ENCODE results near the gene KRT34.
"Not testable (repeated sequence)": the region's sequence is repeated elsewhere in the genome, so short reads cannot be mapped to it uniquely, and the experiment has no call there.

Gene KRT34

DNA sequence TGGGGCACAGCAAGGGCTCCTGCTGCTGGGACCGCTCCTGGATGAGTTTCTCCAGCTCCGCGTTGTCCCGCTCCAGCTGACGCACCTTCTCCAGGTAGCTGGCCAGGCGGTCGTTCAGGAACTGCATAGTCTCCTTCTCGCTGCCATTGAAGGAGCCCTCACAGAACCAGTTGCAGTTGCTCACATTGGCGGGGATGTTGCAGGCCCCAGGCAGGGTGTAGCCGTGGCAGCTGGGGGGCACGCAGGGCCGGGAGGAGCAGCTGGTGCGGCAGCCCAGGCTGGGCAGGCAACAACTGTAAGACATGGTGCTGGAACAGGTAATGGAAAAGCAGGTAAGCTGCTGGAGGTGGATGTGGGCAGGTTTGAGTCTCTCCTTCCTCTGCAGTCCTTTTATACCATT lies at the start of gene KRT34:
KRT34 (minus strand) TSS at position 364 of the 400 bp plus-strand sequence; CDS start at position 304, 60 bp downstream.
- DNase-seq (ENCODE audit: low read depth in 3 of 3, low spot score in 1 of 3) = not testable (repeated sequence)

DNA sequence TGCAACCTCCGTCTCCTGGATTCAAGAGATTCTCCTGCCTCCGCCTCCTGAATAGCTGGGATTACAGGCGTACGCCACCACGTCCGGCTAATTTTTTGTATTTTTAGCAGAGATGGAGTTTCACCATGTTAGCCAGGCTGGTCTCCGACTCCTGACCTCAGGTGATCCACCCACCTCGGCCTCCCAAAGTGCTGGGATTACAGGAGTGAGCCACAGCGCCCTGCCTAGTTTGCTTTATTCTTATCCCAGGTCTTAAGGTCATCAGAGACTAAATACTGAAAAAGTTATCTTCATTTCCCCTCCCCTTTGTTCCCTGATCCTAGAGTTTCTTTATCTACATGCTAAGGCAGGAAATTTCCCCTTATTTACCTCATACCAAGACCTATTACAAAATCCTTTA lies 48.3 kb upstream of the KRT34 start:
- not testable (repeated sequence) for DNase-seq (ENCODE audit: low read depth in 3 of 3, low spot score in 1 of 3)

DNA sequence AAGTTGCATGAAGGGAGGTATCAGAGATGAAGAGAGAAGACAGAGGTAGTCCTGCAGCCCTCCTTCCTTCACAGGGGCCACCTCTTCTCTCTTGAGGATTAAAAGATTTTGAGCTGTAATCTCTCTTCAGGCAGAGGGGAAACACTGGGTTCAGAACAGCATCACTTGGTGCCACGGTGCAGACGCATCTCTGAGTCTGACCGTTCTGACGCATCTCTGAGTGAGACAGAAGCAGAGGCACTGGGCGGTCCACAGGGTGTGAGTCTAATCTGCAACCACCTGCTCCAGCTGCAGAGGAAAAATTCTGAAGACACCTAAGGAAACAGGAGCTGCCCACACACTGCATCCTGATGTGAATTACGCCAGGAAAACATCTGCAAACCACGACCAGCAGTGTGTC lies 47.6 kb upstream of the KRT34 start:
- DNase-seq (ENCODE audit: low read depth in 3 of 3, low spot score in 1 of 3) = no peak

DNA sequence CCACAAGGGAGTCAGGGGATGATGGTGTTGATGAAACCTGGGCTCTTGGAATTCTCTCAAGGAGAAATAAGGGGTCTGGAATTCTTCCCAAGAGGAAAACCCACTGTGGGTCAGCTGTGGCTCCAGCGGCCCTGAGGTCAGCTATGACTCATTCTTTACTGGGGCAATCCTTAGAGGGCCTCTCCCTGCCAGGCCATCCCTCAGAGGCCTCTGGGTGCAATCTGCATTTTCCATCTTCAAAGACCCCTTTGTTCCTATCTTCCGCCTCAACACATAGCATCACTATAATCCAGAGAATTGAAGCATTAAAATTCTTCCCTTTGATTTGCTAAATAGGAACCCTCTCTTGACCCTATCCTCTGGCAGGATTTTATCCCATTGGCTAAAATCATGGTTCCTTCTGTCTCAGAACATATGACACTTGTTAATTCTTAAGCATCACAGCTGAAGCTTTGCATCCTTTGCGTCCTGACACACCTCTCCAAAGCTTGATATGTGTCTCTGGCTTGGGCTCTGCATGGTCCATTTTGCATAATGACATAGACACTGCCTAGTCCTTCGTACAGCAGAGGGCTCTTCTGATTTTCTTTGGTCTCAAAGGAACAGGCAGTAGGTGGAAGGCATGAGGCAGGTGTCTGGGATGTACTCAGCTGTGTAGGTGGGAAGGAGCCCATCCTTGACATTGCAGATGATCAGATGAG lies 46.6 kb upstream of the KRT34 start:
- DNase-seq (ENCODE audit: low read depth in 3 of 3, low spot score in 1 of 3) = no peak

DNA sequence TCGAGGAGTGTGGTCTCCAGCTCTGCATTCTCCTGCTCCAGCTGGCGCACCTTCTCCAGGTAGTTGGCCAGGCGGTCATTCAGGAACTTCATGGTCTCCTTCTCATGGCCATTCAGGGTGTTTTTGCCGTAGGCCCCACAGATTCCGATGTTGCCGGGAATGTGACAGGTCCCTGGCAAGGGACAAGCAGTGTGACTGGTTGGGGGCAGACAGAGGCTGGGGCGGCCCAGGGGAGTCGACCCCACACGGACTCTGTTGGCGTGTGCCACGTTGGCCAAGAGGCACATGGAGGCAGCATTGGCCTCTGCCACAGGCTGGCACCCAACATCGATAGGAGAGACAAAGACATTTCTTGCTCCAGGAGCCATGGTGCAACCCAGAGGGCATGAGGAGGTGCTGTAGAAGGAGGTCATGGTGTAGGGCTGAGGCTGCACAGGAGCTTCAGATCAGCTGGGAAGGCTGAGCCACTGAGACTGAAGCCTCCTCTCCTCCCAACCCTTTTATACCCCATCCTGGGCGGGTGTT lies 42.1 kb upstream of the KRT34 start, which contains the start of gene KRT37:
KRT37 (minus strand) TSS at position 475 of the 525 bp plus-strand sequence; CDS start at position 413, 62 bp downstream.
- no peak for DNase-seq (ENCODE audit: low read depth in 3 of 3, low spot score in 1 of 3)

DNA sequence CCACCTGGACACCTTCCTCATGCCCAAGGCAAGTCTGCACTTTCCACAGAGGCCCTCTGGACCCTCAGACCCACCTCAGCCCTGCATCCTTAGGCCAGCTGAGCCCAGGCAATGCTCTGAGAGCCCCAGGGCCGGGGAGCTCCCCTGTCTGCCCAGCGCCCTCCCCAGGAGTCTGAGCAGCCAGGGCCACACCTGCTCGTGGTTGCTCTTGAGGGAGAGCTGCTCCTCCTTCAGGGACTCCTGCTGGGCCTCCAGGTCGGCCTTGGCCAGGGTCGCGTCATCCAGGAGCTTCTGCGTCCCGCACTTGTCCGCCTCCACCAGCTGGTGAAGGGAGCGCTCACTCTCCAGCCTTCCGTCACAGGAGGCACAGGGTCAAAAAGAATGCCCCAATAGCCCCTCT lies 40.5 kb upstream of the KRT34 start:
- not testable (repeated sequence) for DNase-seq (ENCODE audit: low read depth in 3 of 3, low spot score in 1 of 3)

DNA sequence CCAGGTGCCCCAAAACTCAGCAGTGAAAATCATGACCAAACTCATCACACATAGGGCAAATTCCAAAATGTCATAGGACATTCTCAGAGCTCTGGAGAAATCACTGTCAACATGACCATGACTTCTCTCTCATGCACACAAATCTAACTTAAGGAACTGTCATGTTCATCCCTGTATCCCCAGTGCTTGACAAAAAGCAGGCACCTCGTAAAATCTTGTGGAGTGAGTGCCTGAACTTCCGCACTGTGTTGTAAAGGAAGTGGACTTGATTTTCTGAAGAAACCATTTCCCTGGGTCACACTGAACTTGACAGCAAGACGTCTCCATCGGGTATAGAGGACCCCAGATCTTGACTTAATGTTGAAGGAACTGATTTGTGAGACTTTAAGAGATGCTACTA lies 39.5 kb upstream of the KRT34 start:
- DNase-seq (ENCODE audit: low read depth in 3 of 3, low spot score in 1 of 3) = no peak

DNA sequence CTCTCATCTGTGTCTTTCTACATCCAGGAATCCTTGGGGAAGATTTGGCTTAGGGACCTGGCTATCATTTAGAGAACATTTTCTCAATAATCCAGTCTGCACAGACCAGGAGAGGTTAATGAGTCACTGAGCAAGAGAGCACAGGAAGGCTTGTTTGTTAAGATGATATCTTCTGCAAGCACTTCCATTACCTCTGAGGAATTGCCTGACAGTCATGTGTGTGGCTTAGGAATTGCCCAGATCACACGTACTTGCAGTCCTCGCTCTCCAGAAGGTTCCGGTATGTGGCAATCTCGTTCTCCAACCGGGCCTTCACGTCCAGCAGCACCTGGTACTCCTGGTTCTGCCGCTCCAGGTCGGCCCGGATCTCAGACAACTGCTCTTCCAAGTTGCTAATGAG lies 39.0 kb upstream of the KRT34 start:
- DNase-seq (ENCODE audit: low read depth in 3 of 3, low spot score in 1 of 3) = no peak

DNA sequence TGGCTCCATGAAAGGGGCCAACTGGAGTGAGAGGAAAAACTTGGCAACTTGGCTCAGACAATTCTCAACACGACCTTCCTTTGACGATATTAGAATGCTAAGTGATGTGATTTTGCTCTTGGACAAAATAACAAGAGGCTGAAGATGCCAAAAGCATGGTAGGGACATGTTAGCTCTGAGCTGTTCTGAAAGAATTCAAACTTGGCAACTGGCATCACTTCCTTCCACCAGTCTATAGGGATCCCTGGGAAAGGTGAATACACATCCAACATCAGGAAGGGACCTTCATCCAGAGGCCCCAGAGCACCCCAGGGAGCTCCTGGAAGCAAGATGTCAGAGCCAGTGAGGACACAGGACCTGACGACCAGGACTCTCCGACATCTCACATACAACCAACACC lies 38.0 kb upstream of the KRT34 start:
- DNase-seq (ENCODE audit: low read depth in 3 of 3, low spot score in 1 of 3) = no peak

DNA sequence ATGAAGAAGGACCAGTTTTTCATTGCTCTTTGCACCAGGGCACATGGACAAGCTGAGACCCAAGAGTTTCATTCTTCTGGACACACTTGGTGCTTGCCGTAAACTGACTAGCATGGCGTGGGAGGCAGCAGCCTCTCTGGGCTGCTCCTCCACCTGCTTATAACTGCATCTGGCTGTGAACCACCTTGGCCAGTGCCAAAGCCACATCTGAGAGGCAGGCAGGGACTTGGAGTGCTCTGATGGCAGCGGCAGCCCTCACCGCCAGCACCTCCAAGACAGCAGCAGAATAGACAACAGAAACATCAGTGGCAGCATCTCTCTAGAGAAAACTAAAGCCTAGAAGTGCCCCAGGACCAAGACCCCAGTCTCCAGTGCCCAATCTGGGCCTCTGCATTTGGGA lies 37.6 kb upstream of the KRT34 start:
- no peak for DNase-seq (ENCODE audit: low read depth in 3 of 3, low spot score in 1 of 3)

DNA sequence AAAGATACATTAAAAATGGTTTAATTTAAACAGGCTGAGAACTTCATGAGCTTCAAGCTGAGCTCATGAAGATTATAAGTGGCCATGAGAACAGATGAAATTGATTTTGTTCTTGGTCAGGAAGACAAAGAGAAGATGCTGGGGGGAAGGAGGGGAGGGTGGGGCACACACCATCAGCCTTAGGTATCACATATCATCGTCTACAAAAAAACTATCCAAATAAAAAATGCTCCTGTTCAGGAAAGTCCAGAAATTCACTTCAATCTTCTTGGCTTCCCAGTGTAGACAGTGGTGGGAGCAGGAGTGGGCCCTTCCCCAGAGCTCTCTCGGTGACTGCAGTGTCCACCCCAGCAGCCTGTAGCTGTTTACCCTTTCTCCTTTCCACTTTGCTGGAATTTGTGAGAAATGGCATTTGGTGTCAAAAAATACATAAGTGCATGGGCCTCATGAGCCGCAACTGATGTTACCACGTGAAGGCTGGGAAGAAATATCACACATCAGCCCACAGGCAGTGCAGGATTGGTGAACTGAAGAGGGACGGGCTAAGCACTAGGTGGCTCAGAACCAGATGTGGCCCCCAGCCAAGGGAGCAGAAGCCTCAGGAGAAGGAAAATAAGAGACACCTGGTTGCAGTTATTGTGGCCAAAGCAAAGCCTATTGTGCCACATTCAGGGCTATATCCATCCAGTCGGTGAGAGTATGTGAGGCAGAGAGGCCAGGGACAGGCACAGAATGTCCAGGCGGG lies 36.2 kb upstream of the KRT34 start:
- DNase-seq (ENCODE audit: low read depth in 3 of 3, low spot score in 1 of 3) = no peak

DNA sequence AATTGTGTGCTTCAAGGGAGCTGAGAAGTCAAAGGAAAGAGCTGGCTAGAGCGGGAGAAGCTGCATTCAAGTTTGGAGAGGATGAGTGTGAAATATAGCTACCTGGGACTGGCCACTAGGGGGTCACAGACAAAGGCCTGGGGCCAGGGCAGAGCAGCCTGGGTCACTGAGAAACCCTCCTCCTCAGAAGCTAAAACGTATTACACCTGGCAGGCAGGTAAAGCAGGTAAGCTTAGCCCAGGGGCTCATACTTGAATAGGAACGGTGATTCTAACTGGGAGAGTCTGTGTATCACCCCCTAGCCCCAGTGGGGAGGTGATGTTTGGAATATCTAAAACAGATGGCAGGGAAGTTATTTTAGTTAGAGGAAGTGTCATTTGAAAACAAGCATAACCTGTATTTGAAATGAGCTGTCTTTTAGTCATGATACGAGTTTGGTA lies 35.5 kb upstream of the KRT34 start:
- no peak for DNase-seq (ENCODE audit: low read depth in 3 of 3, low spot score in 1 of 3)

DNA sequence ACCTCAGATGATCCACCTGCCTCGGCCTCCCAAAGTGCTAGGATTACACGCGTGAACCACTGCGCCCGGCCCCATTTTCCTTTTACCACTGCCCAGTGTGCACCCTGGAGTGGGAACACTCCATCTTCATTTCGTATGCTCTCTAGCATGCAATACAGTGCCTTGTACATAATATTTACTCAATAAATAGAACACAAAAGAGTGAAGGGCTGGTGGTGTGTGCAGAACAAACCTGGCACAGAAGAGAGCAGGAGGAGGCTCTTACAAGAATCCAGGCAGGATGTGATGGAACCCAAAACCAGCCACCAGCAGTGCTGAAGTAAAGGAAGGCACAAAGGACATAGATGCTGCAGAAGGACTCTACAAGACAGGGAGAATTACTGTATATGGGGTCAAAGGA lies 35.0 kb upstream of the KRT34 start:
- DNase-seq (ENCODE audit: low read depth in 3 of 3, low spot score in 1 of 3) = no peak

DNA sequence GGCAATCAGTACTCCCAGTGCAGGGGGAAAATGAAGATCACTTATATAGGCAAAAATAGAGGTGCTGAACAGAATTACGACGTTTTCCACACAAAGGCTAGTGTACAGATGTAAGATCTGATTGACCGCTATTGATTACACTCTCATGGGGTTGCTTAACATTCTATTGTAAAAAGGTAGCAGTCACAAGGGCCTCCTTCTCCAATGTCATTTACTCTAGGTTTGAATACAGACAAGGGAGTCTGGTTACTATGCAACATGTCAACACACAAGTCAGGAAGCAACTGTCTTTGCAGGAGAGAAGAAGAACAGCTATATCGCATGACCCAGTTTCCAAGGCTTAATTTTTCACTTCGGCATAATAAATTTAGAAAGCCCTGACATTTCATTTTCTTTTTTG lies 34.4 kb upstream of the KRT34 start:
- DNase-seq (ENCODE audit: low read depth in 3 of 3, low spot score in 1 of 3) = no peak

DNA sequence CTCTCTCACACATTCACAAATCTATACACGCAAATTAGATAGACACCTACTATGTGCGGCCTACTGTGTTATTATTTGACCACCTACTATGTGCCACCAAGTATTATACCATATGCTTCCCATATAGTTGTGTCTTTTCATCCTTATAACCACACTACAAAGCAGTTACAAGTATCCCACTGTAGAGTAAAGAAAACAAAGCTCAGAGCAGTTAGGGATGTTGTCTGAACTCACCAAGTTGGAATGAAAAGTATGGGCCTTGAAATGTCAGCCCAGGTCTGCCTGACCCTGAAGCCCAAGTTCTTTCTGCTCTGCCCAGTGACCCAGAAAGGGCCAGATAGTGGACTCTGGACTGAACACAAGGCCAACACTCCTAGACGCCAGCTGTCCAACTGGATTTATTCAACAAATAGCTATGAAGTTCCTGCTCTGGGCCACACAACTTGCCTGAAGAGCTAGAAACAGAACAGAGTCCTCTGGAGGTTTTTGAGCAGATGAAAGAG lies 33.8 kb upstream of the KRT34 start:
- DNase-seq (ENCODE audit: low read depth in 3 of 3, low spot score in 1 of 3) = no peak

DNA sequence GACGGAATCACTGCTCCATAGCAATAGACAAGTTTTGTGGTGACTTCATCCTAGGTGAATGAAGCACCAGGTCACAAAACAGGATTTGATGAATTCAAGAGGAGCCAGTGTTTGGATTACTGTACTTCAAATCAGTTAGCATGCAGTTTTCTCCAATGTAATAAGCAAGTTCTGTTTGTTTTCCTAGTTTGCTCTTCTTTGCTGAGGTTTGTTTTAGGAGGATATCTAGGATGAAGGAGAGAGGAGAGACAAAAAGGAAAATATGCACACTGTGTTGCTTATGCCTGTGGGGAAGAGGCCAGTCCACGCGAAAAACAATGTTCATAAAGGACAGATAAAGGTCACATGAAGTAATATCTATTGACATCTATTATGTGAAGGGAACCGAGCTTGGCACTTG lies 33.3 kb upstream of the KRT34 start:
- DNase-seq (ENCODE audit: low read depth in 3 of 3, low spot score in 1 of 3) = no peak

DNA sequence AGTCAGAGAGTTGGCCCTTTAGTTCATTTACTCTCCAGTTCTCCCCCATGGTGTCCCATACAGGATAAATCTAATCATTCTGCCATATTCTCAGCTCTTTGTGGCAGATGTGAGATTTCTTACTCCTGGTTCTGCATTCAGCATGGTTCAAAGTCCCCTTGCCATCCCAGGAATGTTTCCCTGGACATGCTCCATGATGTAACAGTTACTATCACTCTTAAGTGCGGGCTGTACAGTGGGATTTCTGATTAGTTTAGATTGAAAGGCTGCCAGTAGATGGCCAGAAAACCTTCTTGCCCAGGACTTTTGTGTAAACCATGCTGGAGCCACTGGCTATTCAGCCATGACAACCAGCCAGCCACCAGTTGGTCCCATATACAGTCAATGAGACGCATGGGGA lies 31.9 kb upstream of the KRT34 start:
- DNase-seq (ENCODE audit: low read depth in 3 of 3, low spot score in 1 of 3) = no peak

DNA sequence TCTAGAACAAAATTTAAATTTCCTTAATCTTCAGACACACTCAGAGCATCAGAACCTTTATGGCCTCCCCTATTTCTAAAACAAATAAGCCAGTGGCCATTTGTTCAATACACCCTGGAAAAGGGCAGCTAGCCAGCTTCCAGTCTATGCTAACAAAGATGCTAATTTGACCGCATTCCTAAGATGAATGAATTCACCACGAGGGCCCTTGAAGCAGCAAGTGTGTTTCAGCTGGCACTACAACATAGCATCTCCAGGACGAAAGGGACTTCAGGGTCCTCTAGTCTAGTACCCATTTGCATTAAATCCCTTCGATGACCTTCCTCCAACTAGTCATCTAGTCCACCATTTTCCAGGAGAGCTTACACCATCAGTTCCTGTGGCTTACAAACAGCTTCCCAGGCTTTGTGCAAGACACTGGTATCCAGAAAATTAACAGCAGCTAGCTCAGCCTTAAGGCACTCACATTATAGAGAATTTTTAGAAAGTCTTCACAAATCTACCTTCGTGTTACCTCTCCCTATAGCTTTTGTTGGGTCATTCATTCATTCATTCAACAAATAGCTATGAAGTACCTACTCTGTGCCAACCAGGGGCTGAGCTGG lies 31.3 kb upstream of the KRT34 start:
- DNase-seq (ENCODE audit: low read depth in 3 of 3, low spot score in 1 of 3) = no peak

DNA sequence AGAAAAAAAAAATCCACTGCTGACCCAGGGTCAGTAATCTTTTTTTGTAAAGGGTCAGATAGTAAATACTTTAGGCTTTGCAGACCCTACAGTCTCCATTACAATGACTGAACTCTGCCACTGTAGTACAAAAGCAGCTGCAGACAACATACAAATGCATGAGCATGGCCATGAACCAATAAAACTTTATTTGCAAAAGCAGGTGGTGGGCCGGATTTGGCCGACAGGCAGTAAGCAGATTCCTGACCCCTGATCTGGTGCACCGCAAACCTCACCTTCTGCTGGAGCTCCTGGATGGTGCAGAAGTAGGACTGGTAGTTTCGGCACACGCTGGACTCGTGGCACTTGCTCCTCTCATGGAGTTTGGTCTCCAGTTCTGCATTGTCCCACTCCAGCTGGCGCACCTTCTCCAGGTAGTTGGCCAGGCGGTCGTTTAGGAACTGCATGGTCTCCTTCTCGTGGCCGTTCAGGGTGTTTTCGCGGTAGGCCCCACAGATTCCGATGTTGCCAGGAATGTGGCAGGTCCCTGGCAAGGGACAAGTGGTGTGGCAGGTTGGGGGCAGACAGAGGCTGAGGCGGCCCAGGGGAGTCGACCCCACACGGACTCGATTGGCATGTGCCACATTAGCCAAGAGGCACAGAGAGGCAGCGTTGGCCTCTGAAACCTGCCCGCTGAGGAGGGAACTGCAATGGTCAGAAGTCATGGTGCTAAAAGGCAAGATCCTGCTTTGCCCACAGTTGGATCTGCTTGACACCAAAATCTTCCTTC lies 29.1 kb upstream of the KRT34 start:
- DNase-seq (ENCODE audit: low read depth in 3 of 3, low spot score in 1 of 3) = no peak

DNA sequence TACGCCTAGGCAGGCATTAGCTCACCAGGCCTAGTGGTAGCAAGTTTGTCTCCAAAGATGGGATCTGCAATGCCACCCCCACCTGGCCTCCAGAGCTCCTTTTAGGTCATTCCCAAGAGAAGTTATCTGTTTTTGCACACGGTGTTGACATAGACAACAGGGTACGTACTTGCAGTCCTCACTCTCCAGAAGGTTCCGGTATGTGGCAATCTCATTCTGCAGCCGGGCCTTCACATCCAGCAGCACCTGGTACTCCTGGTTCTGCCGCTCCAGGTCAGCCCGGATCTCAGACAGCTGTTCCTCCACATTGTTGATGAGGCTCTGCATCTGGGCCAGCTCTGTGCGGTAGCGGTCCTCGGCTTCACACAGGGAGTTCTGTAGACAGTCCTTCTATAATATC lies 25.1 kb upstream of the KRT34 start:
- DNase-seq (ENCODE audit: low read depth in 3 of 3, low spot score in 1 of 3) = no peak

DNA sequence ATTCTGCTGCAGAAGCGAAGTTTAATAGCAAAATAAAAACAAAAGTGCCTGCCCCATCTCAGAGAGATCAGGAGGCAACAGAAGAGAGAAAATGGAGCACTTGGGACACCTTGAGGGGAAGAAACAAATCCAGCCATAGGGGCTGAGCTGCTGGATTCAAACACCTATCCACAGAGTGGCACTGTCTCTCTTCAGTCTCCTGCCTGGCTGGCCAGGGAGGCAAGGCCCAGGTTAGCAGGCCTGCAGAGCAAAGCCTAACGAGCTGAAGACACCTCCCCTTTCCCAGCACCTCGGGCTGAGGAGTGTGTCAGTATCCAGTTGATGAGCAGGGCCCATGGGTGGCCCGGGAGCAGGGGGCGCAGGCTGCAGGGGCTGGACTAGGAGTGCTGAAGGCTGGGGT lies 24.1 kb upstream of the KRT34 start:
- DNase-seq (ENCODE audit: low read depth in 3 of 3, low spot score in 1 of 3) = no peak

Measured in stimulated activated CD4-positive, alpha-beta T cell treated with anti-CD3 and anti-CD28 coated beads, TNF-alpha, amount 100 ng/mL, for 1 hour (primary cell).